ENCODE measurements around the gene SLC22A14. TPM values are rescaled to one million over a fixed set of nuclear protein-coding genes. Genes with fewer than 3 reads are reported as not detected.

Gene SLC22A14
- total and polyA plus RNA-seq, 2 donors (not counting 3 experiments of a cell fraction or from before 2014, with no cell fraction given), result not detected

- intact Hi-C loops (cut with micrococcal nuclease), result loop anchor here (5.0 to 10.0 kb wide), 3 partner anchors 148 to 496 kb away; partner anchors contain the start of gene EXOG
- CTCF ChIA-PET, result no interaction called here
- no peaks in the 10 kb centered on the region for H3K27me3 ChIP-seq (ENCODE audit: control insufficient read depth in 2 of 2, insufficient read depth in 2 of 2, low read length in 2 of 2)
- no peaks in the 10 kb centered on the region for H3K36me3 ChIP-seq (ENCODE audit: control insufficient read depth in 2 of 2, extremely low read depth in 1 of 2, insufficient read depth in 2 of 2, low read length in 2 of 2)
- no peak overlapping the region for H3K4me3 ChIP-seq (replicated peaks in 1 of 3; ENCODE audit: insufficient read depth in 1 of 3, low read depth in 1 of 3, low read length in 3 of 3)
- no peaks in the 10 kb centered on the region for H3K79me2 ChIP-seq (ENCODE audit: control insufficient read depth, insufficient read depth, low read length)
- no peaks in the 10 kb centered on the region for H3K9me1 ChIP-seq (replicated peaks; ENCODE audit: control insufficient read depth, extremely low read depth, insufficient read depth, low read length)
- no peaks in the 10 kb centered on the region for H3K9me3 ChIP-seq (replicated peaks; ENCODE audit: control insufficient read depth, insufficient read depth, low read length)
- no peak overlapping the region for H2AFZ ChIP-seq (ENCODE audit: low read depth, low read length)
- no peaks in the 10 kb centered on the region for H4K20me1 ChIP-seq (replicated peaks; ENCODE audit: control insufficient read depth, extremely low read depth, insufficient read depth, low read length)
- DNase-seq (ENCODE audit: low read depth, low spot score) (peak; percentile 15), FAIRE-seq (peak; percentile 72)
- no peak overlapping the region for H3K4me2 ChIP-seq (ENCODE audit: insufficient read depth, low read length)
- H3K9ac ChIP-seq (replicated peaks; ENCODE audit: extremely low read depth, insufficient read depth, low read length), result no peak overlapping the region
- POLR2A ChIA-PET, result no interaction called here
- BruUV-seq (replicated peaks), result no TSS peak
- H3K4me1 ChIP-seq (ENCODE audit: control insufficient read depth, extremely low read depth, insufficient read depth, low read length), result no peaks in the 10 kb centered on the region
- TF ChIP-seq JUN (IDR thresholded peaks at IDR 0.05; ENCODE audit: borderline replicate concordance, insufficient read depth, insufficient read length, low read depth) (no peak), GATA2 (IDR thresholded peaks at IDR 0.05; ENCODE audit: insufficient read depth, insufficient read length, low read depth, low read length) (no peak), POLR2AphosphoS5 (IDR thresholded peaks at IDR 0.05; ENCODE audit: insufficient read depth, low read depth, low read length) (no peak), MAX (IDR thresholded peaks at IDR 0.05; ENCODE audit: insufficient read depth, insufficient read length) (no peak), MYC (IDR thresholded peaks at IDR 0.05; ENCODE audit: low read depth, low read length) (no peak), CTCF (IDR thresholded peaks at IDR 0.05; ENCODE audit: extremely low read depth in 1 of 2, insufficient read depth in 1 of 2, low read depth in 1 of 2, low read length in 2 of 2) (no peak), FOS (IDR thresholded peaks at IDR 0.05; ENCODE audit: borderline replicate concordance, insufficient read depth, low read length) (peak; percentile 21), POLR2A (IDR thresholded peaks at IDR 0.05; ENCODE audit: low read depth, low read length) (no peak)
- H3K27ac ChIP-seq (ENCODE audit: insufficient read depth, low read depth, low read length), result no peak overlapping the region
- dilution Hi-C loops (cut with MboI; ENCODE audit: extremely low pct_ligation_motif_present, low sequenced_read_pairs), result no loop called here
Measured at GRCh38 chr3:38348903-38349302, 66.8 kb downstream of the SLC22A14 start.

All from endothelial cell of umbilical vein (primary cell).